ENCODE results near the gene TMPRSS7.

GRCh38 chr3:111989061-111989678, 45.4 kb upstream of the TMPRSS7 start:
- TF ChIP-seq CTCF (optimal IDR thresholded peaks at IDR 0.05 in 1 of 3, IDR thresholded peaks at IDR 0.05 in 1 of 3, conservative IDR thresholded peaks at IDR 0.05 in 1 of 3; ENCODE audit: extremely low read depth in 1 of 3, insufficient read depth in 2 of 3, low read length in 3 of 3): peak in 2 of 3 experiments; percentile 58 to 74
- no peak for TF ChIP-seq EZH2 (IDR thresholded peaks at IDR 0.05; ENCODE audit: low read length)
